Activated T-helper 1 cell treated with anti-CD3 and anti-CD28 coated beads, Interleukin-12 subunit alpha, Interleukin-12 subunit beta, Interleukin-2, Interleukin-4 antibody, amounts not matched to agents 30 ng/mL and 10 ng/mL and 1 ng/mL, durations not matched to agents 14 hours and 24 hours and 36 hours (primary cell): Measurements from ENCODE around the gene DNER. TPM values are rescaled to one million over a fixed set of nuclear protein-coding genes. Genes with fewer than 3 reads are reported as not detected.

Experiments used
- DNase-seq: peaks from one replicate; pipeline ENCODE4 v3.0.0; 2021; ENCODE audit warnings: low spot score
- H3K27ac Mint-ChIP-seq: one replicate; pipeline ENCODE4 v1.8.0; 2021; ENCODE audit warnings: mild to moderate bottlenecking, mixed read lengths
- H3K27me3 Mint-ChIP-seq: one replicate; pipeline ENCODE4 v1.8.0; 2022; ENCODE audit warnings: mild to moderate bottlenecking, moderate library complexity, mixed read lengths; ENCODE audit not compliant: insufficient read depth
- H3K36me3 Mint-ChIP-seq: one replicate; pipeline ENCODE4 v1.8.0; 2021; ENCODE audit warnings: low read depth, mixed read lengths
- H3K4me1 Mint-ChIP-seq: one replicate; pipeline ENCODE4 v1.8.0; 2021; ENCODE audit warnings: low read depth, mixed read lengths
- H3K4me3 Mint-ChIP-seq: one replicate; pipeline ENCODE4 v1.8.0; 2021; ENCODE audit warnings: mild to moderate bottlenecking, moderate library complexity, mixed read lengths
- H3K9me3 Mint-ChIP-seq: one replicate; pipeline ENCODE4 v1.8.0; 2021; ENCODE audit warnings: mixed read lengths
- intact Hi-C: fragments of 100-400 bp; cut with micrococcal nuclease; formaldehyde crosslinking; loops from one replicate; pipeline ENCODE4 v1.15.1; 2024
- total RNA-seq: library from RNA; stranded (reverse); gene quantifications from 2 replicates; pipeline ENCODE4 v1.2.3, GENCODE V29; 2022

Gene DNER
- total RNA-seq, 1 donor from 2014 or later, result not detected

GRCh38 chr2:229562472-229563127 is 151.8 kb downstream of the DNER start:
- H3K4me3 Mint-ChIP-seq, result no peak overlapping the region
- no peak overlapping the region for H3K27ac Mint-ChIP-seq
- H3K27me3 Mint-ChIP-seq, result no peaks in the 10 kb centered on the region
- H3K9me3 Mint-ChIP-seq, result peaks cover under 1% of the 10 kb centered on the region
- H3K4me1 Mint-ChIP-seq, result no peaks in the 10 kb centered on the region
- intact Hi-C loops, result no loop called here
- DNase-seq, result no peak
- no peaks in the 10 kb centered on the region for H3K36me3 Mint-ChIP-seq

- no peak overlapping the region for H3K27ac Mint-ChIP-seq
- H3K9me3 Mint-ChIP-seq, result peaks cover 5% of the 10 kb centered on the region
- no peaks in the 10 kb centered on the region for H3K27me3 Mint-ChIP-seq
- H3K36me3 Mint-ChIP-seq, result no peaks in the 10 kb centered on the region
- no peaks in the 10 kb centered on the region for H3K4me1 Mint-ChIP-seq
- no peak overlapping the region for H3K4me3 Mint-ChIP-seq
- intact Hi-C loops, result no loop called here
- DNase-seq, result no peak
Observed at GRCh38 chr2:229559986-229560385, 154.4 kb downstream of the DNER start.

GRCh38 chr2:229553091-229553490 is 161.3 kb downstream of the DNER start:
- no peak for DNase-seq
- intact Hi-C loops, result no loop called here
- Mint-ChIP-seq H3K36me3 (no peaks in the 10 kb centered on the region), H3K9me3 (peaks cover 5% of the 10 kb centered on the region), H3K4me3 (no peak overlapping the region), H3K27ac (no peak overlapping the region), H3K4me1 (no peaks in the 10 kb centered on the region), H3K27me3 (no peaks in the 10 kb centered on the region)

- Mint-ChIP-seq H3K9me3 (no peaks in the 10 kb centered on the region), H3K27me3 (peaks cover 6% of the 10 kb centered on the region), H3K36me3 (no peaks in the 10 kb centered on the region), H3K27ac (no peak overlapping the region), H3K4me1 (no peaks in the 10 kb centered on the region), H3K4me3 (no peak overlapping the region)
- intact Hi-C loops, result no loop called here
- no peak for DNase-seq
Observed at GRCh38 chr2:229543176-229543873, 171.0 kb downstream of the DNER start.

- H3K27ac Mint-ChIP-seq, result no peak overlapping the region
- H3K9me3 Mint-ChIP-seq, result no peaks in the 10 kb centered on the region
- DNase-seq, result no peak
- no peaks in the 10 kb centered on the region for H3K36me3 Mint-ChIP-seq
- H3K4me1 Mint-ChIP-seq, result no peaks in the 10 kb centered on the region
- peaks cover 5% of the 10 kb centered on the region for H3K27me3 Mint-ChIP-seq
- intact Hi-C loops, result no loop called here
- no peak overlapping the region for H3K4me3 Mint-ChIP-seq
Observed at GRCh38 chr2:229539628-229540027, 174.7 kb downstream of the DNER start.

GRCh38 chr2:229531594-229531993 is 182.8 kb downstream of the DNER start:
- Mint-ChIP-seq H3K27me3 (peaks cover 3% of the 10 kb centered on the region), H3K36me3 (no peaks in the 10 kb centered on the region), H3K9me3 (no peaks in the 10 kb centered on the region), H3K27ac (no peak overlapping the region), H3K4me1 (no peaks in the 10 kb centered on the region), H3K4me3 (no peak overlapping the region)
- intact Hi-C loops, result no loop called here
- DNase-seq, result no peak

GRCh38 chr2:229530434-229530833 is 183.9 kb downstream of the DNER start:
- Mint-ChIP-seq H3K36me3 (no peaks in the 10 kb centered on the region), H3K4me3 (no peak overlapping the region), H3K9me3 (no peaks in the 10 kb centered on the region), H3K27ac (no peak overlapping the region), H3K27me3 (peaks cover 3% of the 10 kb centered on the region), H3K4me1 (no peaks in the 10 kb centered on the region)
- intact Hi-C loops, result no loop called here
- no peak for DNase-seq

- Mint-ChIP-seq H3K4me1 (no peaks in the 10 kb centered on the region), H3K4me3 (no peak overlapping the region), H3K27me3 (peaks cover 3% of the 10 kb centered on the region), H3K36me3 (no peaks in the 10 kb centered on the region), H3K9me3 (no peaks in the 10 kb centered on the region), H3K27ac (no peak overlapping the region)
- intact Hi-C loops, result no loop called here
- no peak for DNase-seq
Observed at GRCh38 chr2:229528846-229529245, 185.5 kb downstream of the DNER start.

- H3K36me3 Mint-ChIP-seq, result no peaks in the 10 kb centered on the region
- intact Hi-C loops, result no loop called here
- no peak overlapping the region for H3K4me3 Mint-ChIP-seq
Observed at GRCh38 chr2:229526951-229527350, 187.4 kb downstream of the DNER start.

GRCh38 chr2:229524799-229525198 is 189.6 kb downstream of the DNER start:
- no peak for DNase-seq
- no peaks in the 10 kb centered on the region for H3K4me1 Mint-ChIP-seq
- no peak overlapping the region for H3K27ac Mint-ChIP-seq
- no peaks in the 10 kb centered on the region for H3K9me3 Mint-ChIP-seq
- no peaks in the 10 kb centered on the region for H3K27me3 Mint-ChIP-seq
- H3K36me3 Mint-ChIP-seq, result no peaks in the 10 kb centered on the region
- H3K4me3 Mint-ChIP-seq, result no peak overlapping the region
- intact Hi-C loops, result no loop called here

More at GRCh38 chr2:229526951-229527350, 187.4 kb downstream of the DNER start:
- DNase-seq, result no peak
- Mint-ChIP-seq H3K27me3 (no peaks in the 10 kb centered on the region), H3K9me3 (no peaks in the 10 kb centered on the region), H3K4me1 (no peaks in the 10 kb centered on the region), H3K27ac (no peak overlapping the region)

GRCh38 chr2:229523663-229524062 is 190.7 kb downstream of the DNER start:
- no peak overlapping the region for H3K27ac Mint-ChIP-seq
- no peak for DNase-seq
- H3K4me3 Mint-ChIP-seq, result no peak overlapping the region
- H3K27me3 Mint-ChIP-seq, result no peaks in the 10 kb centered on the region
- no peaks in the 10 kb centered on the region for H3K36me3 Mint-ChIP-seq
- H3K9me3 Mint-ChIP-seq, result no peaks in the 10 kb centered on the region
- intact Hi-C loops, result no loop called here
- no peaks in the 10 kb centered on the region for H3K4me1 Mint-ChIP-seq

GRCh38 chr2:229521576-229521975 is 192.8 kb downstream of the DNER start:
- no peak for DNase-seq
- H3K4me1 Mint-ChIP-seq, result no peaks in the 10 kb centered on the region
- H3K9me3 Mint-ChIP-seq, result no peaks in the 10 kb centered on the region
- H3K27ac Mint-ChIP-seq, result no peak overlapping the region
- no peaks in the 10 kb centered on the region for H3K36me3 Mint-ChIP-seq
- no peak overlapping the region for H3K4me3 Mint-ChIP-seq
- H3K27me3 Mint-ChIP-seq, result no peaks in the 10 kb centered on the region
- intact Hi-C loops, result no loop called here

GRCh38 chr2:229520691-229521096 is 193.7 kb downstream of the DNER start:
- no peak overlapping the region for H3K27ac Mint-ChIP-seq
- no peaks in the 10 kb centered on the region for H3K36me3 Mint-ChIP-seq
- no peak for DNase-seq
- H3K27me3 Mint-ChIP-seq, result no peaks in the 10 kb centered on the region
- no peaks in the 10 kb centered on the region for H3K9me3 Mint-ChIP-seq
- no peaks in the 10 kb centered on the region for H3K4me1 Mint-ChIP-seq
- H3K4me3 Mint-ChIP-seq, result no peak overlapping the region
- intact Hi-C loops, result no loop called here
